Ishikawa (cell line): ENCODE measurements around the gene ASTN2.
A peak's percentile ranks its signal among the peaks of the same experiment; 100 is the strongest.

Experiments
- CEBPB ChIP-seq: IDR thresholded peaks from 2 replicates; pipeline ENCODE4 v1.6.1; 2012
- CREB1 ChIP-seq: IDR thresholded peaks from 2 replicates; pipeline ENCODE4 v1.6.1; 2012; ENCODE audit warnings: low read depth
- EGR1 ChIP-seq: IDR thresholded peaks from 2 replicates; pipeline ENCODE4 v1.6.1; 2012
- EP300 ChIP-seq: IDR thresholded peaks from 2 replicates; pipeline ENCODE4 v1.6.1; 2012; ENCODE audit warnings: borderline replicate concordance
- FOXM1 ChIP-seq: IDR thresholded peaks from 2 replicates; pipeline ENCODE4 v1.6.1; 2012; ENCODE audit warnings: low read depth, borderline replicate concordance
- MAX ChIP-seq: IDR thresholded peaks from 2 replicates; pipeline ENCODE4 v1.6.1; 2012
- NFIC ChIP-seq: IDR thresholded peaks from 2 replicates; pipeline ENCODE4 v1.6.1; 2012
- RAD21 ChIP-seq: IDR thresholded peaks from 2 replicates; pipeline ENCODE4 v1.6.1; 2012; ENCODE audit warnings: low read depth
- REST ChIP-seq: IDR thresholded peaks from 2 replicates; pipeline ENCODE4 v1.6.1; 2012; ENCODE audit warnings: low read depth, mild to moderate bottlenecking
- TAF1 ChIP-seq: IDR thresholded peaks from 2 replicates; pipeline ENCODE4 v1.6.1; 2012; ENCODE audit warnings: low read depth, mild to moderate bottlenecking
- TCF12 ChIP-seq: IDR thresholded peaks from 2 replicates; pipeline ENCODE4 v1.6.1; 2012; ENCODE audit warnings: low read depth
- TEAD4 ChIP-seq: IDR thresholded peaks from 2 replicates; pipeline ENCODE4 v1.6.1; 2012
- USF1 ChIP-seq: IDR thresholded peaks from 2 replicates; pipeline ENCODE4 v1.6.1; 2012
- YY1 ChIP-seq: IDR thresholded peaks from 2 replicates; pipeline ENCODE4 v1.6.1; 2012; ENCODE audit warnings: low read depth
- ZBTB7A ChIP-seq: IDR thresholded peaks from 2 replicates; pipeline ENCODE4 v1.6.1; 2012; ENCODE audit warnings: low read depth

ASTN2 gene

GRCh38 chr9:116859763-116860162 is 555.1 kb downstream of the ASTN2 start:
- TF ChIP-seq CREB1 = no peak
- no peak for TF ChIP-seq YY1
- TF ChIP-seq RAD21 = no peak
- no peak for TF ChIP-seq EP300
- no peak for TF ChIP-seq TEAD4
- TF ChIP-seq NFIC = no peak
- no peak for TF ChIP-seq REST
- no peak for TF ChIP-seq FOXM1
- TF ChIP-seq TAF1 = no peak
- TF ChIP-seq MAX = no peak
- no peak for TF ChIP-seq TCF12
- no peak for TF ChIP-seq EGR1
- no peak for TF ChIP-seq ZBTB7A
- no peak for TF ChIP-seq USF1

- TF ChIP-seq TAF1 (no peak), CEBPB (peak; percentile 72)
Measured at GRCh38 chr9:116857321-116857720, 557.5 kb downstream of the ASTN2 start.

- TF ChIP-seq NFIC (peak; percentile 63), ZBTB7A (no peak), USF1 (no peak), FOXM1 (no peak), EP300 (peak; percentile 52; the same call in 1 of the 2 replicates), RAD21 (no peak), MAX (no peak), EGR1 (no peak), TCF12 (peak; percentile 63), TEAD4 (peak; percentile 77), CREB1 (no peak), TAF1 (no peak)
Measured at GRCh38 chr9:116855881-116856662, 558.8 kb downstream of the ASTN2 start.

- TF ChIP-seq EGR1 = no peak
- TF ChIP-seq RAD21 = no peak
Measured at GRCh38 chr9:116849721-116850120, 565.1 kb downstream of the ASTN2 start.

- TF ChIP-seq CEBPB = no peak
- TF ChIP-seq RAD21 = no peak
- TF ChIP-seq USF1 = no peak
- TF ChIP-seq REST = no peak
- TF ChIP-seq NFIC = no peak
- TF ChIP-seq FOXM1 = no peak
- no peak for TF ChIP-seq TCF12
- TF ChIP-seq MAX = no peak
- no peak for TF ChIP-seq ZBTB7A
- TF ChIP-seq EGR1 = no peak
- TF ChIP-seq TEAD4 = no peak
- no peak for TF ChIP-seq CREB1
- TF ChIP-seq TAF1 = no peak
- TF ChIP-seq YY1 = no peak
- TF ChIP-seq EP300 = no peak
Measured at GRCh38 chr9:116844621-116845020, 570.2 kb downstream of the ASTN2 start.
